Type B pancreatic cell (in vitro differentiated cells): Measurements from ENCODE around the gene MAP2K2. TPM values are rescaled to one million over a fixed set of nuclear protein-coding genes. Genes with fewer than 3 reads are reported as not detected.
A peak's percentile ranks its signal among the peaks of the same experiment; 100 is the strongest.

Source experiments
- DNase-seq: peaks from one replicate; pipeline ENCODE4 v3.0.0; 2021; ENCODE audit warnings: mixed read lengths; ENCODE audit not compliant: unreplicated experiment; ENCODE audit errors: extremely low spot score
- H3K27ac Mint-ChIP-seq: 2 replicates; pipeline ENCODE4 v1.8.0; 2021; ENCODE audit warnings: mild to moderate bottlenecking, mixed read lengths
- H3K27me3 Mint-ChIP-seq: 2 replicates; pipeline ENCODE4 v1.8.0; 2021; ENCODE audit warnings: mixed read lengths
- H3K36me3 Mint-ChIP-seq: 2 replicates; pipeline ENCODE4 v1.8.0; 2021; ENCODE audit warnings: mixed read lengths
- H3K4me1 Mint-ChIP-seq: one replicate; pipeline ENCODE4 v1.8.0; 2021; ENCODE audit warnings: mixed read lengths; ENCODE audit not compliant: unreplicated experiment
- H3K4me3 Mint-ChIP-seq: 2 replicates; pipeline ENCODE4 v1.8.0; 2021; ENCODE audit warnings: mild to moderate bottlenecking, mixed read lengths
- H3K9me3 Mint-ChIP-seq: 2 replicates; pipeline ENCODE4 v1.8.0; 2021; ENCODE audit warnings: mixed read lengths
- total RNA-seq: library from RNA; stranded (reverse); gene quantifications from 2 replicates; pipeline ENCODE4 v1.2.1, GENCODE V29; 2021; ENCODE audit warnings: low replicate concordance
- TF ChIP-seq, protein P1 (sequence below): fragments of 200-600 bp; sonication (generic); conservative IDR thresholded peaks from 2 replicates; pipeline ENCODE4 v1.5.0; 2021; ENCODE audit warnings: antibody characterized with exemption, mild to moderate bottlenecking

MAP2K2 gene
- total RNA-seq, 1 donor from 2014 or later = 144 TPM

DNA sequence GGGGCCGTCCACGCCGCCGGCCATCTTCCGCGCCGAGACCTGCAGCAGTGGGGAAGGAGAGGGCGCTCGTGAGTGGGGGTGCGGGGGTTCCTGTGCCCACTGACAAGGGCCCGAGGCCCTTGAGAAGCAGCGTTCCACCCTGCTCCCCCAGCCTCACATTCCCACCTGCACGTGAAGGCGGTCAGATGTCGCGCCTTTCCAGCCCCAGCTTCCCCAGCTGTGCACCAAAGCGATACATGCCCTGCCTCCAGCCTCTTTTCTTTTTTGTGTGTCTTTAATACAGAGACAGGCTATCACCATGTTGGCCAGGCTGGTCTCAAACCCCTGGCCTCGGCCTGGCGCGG, 68.7 kb downstream of the MAP2K2 start:
- Mint-ChIP-seq H3K9me3 (no peaks in the 10 kb centered on the region), H3K4me3 (no peak overlapping the region), H3K27ac (no peak overlapping the region), H3K27me3 (no peaks in the 10 kb centered on the region), H3K36me3 (peaks cover 22% of the 10 kb centered on the region), H3K4me1 (peaks cover 20% of the 10 kb centered on the region)
- TF ChIP-seq, protein P1, sequence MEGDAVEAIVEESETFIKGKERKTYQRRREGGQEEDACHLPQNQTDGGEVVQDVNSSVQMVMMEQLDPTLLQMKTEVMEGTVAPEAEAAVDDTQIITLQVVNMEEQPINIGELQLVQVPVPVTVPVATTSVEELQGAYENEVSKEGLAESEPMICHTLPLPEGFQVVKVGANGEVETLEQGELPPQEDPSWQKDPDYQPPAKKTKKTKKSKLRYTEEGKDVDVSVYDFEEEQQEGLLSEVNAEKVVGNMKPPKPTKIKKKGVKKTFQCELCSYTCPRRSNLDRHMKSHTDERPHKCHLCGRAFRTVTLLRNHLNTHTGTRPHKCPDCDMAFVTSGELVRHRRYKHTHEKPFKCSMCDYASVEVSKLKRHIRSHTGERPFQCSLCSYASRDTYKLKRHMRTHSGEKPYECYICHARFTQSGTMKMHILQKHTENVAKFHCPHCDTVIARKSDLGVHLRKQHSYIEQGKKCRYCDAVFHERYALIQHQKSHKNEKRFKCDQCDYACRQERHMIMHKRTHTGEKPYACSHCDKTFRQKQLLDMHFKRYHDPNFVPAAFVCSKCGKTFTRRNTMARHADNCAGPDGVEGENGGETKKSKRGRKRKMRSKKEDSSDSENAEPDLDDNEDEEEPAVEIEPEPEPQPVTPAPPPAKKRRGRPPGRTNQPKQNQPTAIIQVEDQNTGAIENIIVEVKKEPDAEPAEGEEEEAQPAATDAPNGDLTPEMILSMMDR = no peak
- no peak for DNase-seq

DNA sequence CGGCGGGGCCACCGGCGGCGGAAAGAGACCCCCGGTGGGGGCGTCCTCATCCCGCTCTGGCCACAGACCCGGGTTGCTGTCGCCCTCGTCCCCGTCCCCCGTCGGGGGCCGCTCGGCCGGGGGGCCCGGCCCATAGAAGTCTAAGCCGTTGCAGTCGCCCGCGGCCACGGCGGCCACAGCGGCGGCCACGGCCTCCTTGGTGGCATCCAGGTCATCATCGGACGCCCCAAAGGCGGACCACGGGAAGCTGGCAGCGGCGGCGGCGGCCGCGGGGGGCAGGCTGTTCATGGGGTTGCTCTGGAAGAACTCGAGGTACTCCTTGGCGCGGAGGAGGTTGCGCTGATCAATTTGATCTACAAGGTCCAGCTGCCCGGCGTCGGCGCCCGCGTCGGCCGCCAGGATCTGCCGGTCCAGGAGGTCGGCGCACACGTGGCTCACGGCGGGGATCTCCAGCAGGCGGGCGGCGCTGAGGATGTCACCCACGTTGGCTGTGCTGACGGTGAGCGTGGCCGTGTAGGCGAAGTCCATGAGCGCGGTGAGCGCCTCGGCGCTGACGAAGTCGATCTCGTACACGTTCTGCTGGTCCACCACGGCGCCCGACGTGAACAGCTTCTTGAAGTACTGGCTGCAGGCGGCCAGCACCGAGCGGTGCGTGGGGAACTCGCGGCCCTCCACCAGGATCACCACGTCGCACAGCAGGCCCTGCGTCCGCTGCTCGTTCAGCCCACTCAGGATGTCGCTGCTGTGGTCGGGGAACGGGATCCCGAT, 69.3 kb downstream of the MAP2K2 start:
- no peak overlapping the region for H3K4me3 Mint-ChIP-seq
- H3K27ac Mint-ChIP-seq = no peak overlapping the region
- peaks cover 25% of the 10 kb centered on the region for H3K36me3 Mint-ChIP-seq
- H3K27me3 Mint-ChIP-seq = no peaks in the 10 kb centered on the region
- no peak for DNase-seq
- H3K4me1 Mint-ChIP-seq = peaks cover 20% of the 10 kb centered on the region
- TF ChIP-seq, protein P1 = no peak
- no peaks in the 10 kb centered on the region for H3K9me3 Mint-ChIP-seq

DNA sequence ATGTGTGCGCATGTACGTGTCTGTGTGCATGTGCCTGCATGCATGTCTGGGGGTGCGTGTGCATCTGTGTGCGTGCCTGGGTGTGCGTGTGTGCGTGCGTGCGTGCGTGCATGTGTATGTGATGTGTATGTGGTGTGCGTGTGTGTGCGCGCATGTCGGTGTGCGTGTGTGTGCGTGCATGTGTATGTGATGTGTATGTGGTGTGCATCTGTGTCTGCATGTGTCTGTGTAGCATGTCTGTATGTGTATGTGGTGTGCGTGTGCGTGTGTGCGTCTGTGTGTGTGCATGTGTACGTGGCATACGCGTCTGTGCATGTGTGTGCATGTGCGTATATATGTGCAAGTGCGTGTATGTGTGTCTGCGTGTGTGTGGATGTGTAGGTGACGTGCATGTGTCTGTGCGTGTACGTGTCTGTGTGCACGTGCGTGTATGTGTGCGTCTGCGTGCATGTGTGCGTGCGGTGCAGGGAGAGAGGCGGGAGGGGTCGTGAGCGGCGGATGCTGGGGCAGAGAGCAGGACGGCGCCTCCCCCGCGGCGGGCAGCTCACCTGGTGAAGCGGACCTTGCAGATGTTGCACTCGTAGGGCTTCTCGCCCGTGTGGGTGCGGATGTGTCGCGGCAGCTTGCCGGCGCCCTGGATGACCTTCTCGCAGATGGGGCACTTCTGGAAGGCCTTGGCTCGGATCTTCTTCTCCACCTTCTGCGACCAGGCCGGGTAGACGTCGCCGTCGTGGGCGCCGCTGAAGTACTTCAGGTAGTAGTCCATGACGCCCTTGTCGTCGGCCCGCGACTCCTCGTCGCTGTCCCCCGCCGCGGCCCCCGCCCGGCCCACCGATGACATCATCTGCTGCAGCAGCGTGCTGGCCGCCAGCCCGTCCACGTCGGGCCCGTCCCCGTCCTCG, 70.2 kb downstream of the MAP2K2 start:
- Mint-ChIP-seq H3K9me3 (no peaks in the 10 kb centered on the region), H3K27ac (peak overlapping the region; percentile 94), H3K4me3 (peak overlapping the region; percentile 72), H3K4me1 (peaks cover 20% of the 10 kb centered on the region), H3K36me3 (peaks cover 26% of the 10 kb centered on the region), H3K27me3 (no peaks in the 10 kb centered on the region)
- TF ChIP-seq, protein P1 = no peak
- DNase-seq = peak; percentile 68

DNA sequence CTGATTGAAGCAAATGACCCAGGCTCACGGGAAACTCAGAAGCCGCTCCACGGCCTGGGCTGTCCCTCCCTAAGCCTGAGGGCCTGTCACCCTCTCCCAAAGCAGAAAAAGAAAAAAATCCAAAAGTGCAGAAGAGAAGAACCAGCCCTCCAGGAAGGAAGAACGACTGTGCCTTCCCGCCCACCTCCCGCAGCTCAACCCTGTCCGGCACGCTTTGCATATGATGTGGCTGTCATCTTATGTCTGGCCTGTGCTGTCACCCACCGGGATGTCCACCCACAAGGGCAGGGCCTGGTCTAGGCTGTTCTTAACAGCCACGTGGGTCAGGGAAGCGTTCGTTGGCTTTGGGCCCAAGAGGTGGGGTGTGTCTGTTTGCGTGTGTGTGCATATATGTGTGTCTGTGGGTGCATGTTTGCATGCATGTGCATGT, 70.9 kb downstream of the MAP2K2 start:
- Mint-ChIP-seq H3K4me3 (peak overlapping the region; percentile 72), H3K27me3 (no peaks in the 10 kb centered on the region), H3K9me3 (no peaks in the 10 kb centered on the region), H3K4me1 (peaks cover 20% of the 10 kb centered on the region), H3K27ac (peak overlapping the region; percentile 94), H3K36me3 (peaks cover 26% of the 10 kb centered on the region)
- TF ChIP-seq, protein P1 = no peak
- peak; percentile 65 for DNase-seq

DNA sequence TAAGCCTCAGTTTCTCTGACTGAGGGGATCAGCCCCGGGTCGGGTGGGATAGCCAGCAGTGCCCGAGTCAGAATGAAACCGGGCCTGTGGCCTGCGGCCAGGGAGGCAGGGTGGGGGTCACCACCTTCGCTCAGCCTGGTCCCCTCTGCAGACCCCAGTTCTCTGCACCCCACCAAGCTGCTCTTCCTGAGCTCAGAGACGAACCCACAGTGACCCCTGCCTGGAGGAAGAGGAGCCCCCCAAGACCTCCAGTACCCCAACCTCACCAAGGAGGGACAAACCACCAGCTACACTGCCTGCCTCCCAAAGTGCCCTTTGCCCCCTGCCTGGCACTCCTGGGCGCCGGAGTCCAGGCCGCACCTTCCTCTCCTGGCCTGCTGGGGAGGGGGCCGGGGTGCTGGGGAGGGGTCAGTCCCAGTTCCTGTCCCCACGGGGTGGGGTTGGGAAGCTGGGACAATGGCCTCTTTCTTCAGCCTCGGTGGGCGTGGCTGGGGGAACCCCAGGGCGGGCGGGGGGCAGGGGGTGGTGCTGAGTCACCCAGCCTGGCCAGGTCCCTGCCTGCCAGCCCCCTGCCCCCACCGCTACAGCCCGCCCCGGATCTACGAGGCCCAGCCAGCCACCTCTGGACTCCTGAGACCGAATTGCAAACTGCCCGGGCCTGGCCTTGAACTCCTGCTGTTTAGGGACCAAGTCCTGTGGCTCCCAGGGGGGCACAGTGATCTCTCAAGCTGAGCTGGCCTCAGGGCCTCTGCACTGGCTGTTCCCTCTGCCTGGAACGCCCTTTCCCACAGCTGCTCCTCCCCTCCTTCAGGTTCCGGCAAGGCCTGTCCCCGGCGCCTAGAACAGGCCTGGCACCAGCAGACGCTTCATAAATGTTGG, 71.6 kb downstream of the MAP2K2 start:
- Mint-ChIP-seq H3K27ac (peak overlapping the region; percentile 94), H3K4me1 (peaks cover 20% of the 10 kb centered on the region), H3K27me3 (no peaks in the 10 kb centered on the region), H3K4me3 (peak overlapping the region; percentile 72), H3K9me3 (no peaks in the 10 kb centered on the region), H3K36me3 (peaks cover 26% of the 10 kb centered on the region)
- peak; percentile 68 for DNase-seq
- TF ChIP-seq, protein P1 = no peak
